ENCODE data around the gene PXYLP1. TPM values are rescaled to one million over a fixed set of nuclear protein-coding genes. Genes with fewer than 3 reads are reported as not detected.

The PXYLP1 gene
- total RNA-seq, 2 donors from 2014 or later: 8.9 to 13.1 TPM

GRCh38 chr3:141212101-141212500 lies 19.5 kb upstream of the PXYLP1 start:
- Histone ChIP-seq H3K36me3 (no peaks in the 10 kb centered on the region), H3K27me3 (no peaks in the 10 kb centered on the region), H3K4me3 (no peak overlapping the region), H3K9me3 (no peaks in the 10 kb centered on the region), H3K9ac (ENCODE audit: low read depth in 2 of 2, low read length in 2 of 2) (no peak overlapping the region), H3K27ac (no peak overlapping the region), H3K4me1 (no peaks in the 10 kb centered on the region)
- TF ChIP-seq CTCF (IDR thresholded peaks at IDR 0.05): no peak
- DNase-seq: no peak
- intact Hi-C loops (cut with DNase I): no loop called here

GRCh38 chr3:141212555-141212954 lies 19.1 kb upstream of the PXYLP1 start:
- no peaks in the 10 kb centered on the region for H3K9me3 ChIP-seq
- no peaks in the 10 kb centered on the region for H3K36me3 ChIP-seq
- no peaks in the 10 kb centered on the region for H3K27me3 ChIP-seq
- no peaks in the 10 kb centered on the region for H3K4me1 ChIP-seq
- TF ChIP-seq CTCF (IDR thresholded peaks at IDR 0.05): no peak
- no peak for DNase-seq
- H3K4me3 ChIP-seq: no peak overlapping the region
- intact Hi-C loops (cut with DNase I): no loop called here
- no peak overlapping the region for H3K9ac ChIP-seq (ENCODE audit: low read depth in 2 of 2, low read length in 2 of 2)
- no peak overlapping the region for H3K27ac ChIP-seq

- intact Hi-C loops (cut with DNase I): no loop called here
- Histone ChIP-seq H3K9ac (ENCODE audit: low read depth in 2 of 2, low read length in 2 of 2) (no peak overlapping the region), H3K36me3 (no peaks in the 10 kb centered on the region), H3K27me3 (no peaks in the 10 kb centered on the region), H3K27ac (no peak overlapping the region), H3K4me3 (no peak overlapping the region), H3K4me1 (no peaks in the 10 kb centered on the region), H3K9me3 (no peaks in the 10 kb centered on the region)
- DNase-seq: no peak
- no peak for TF ChIP-seq CTCF (IDR thresholded peaks at IDR 0.05)
These were observed 14.7 kb upstream of the PXYLP1 start for GRCh38 chr3:141216975-141217374.

GRCh38 chr3:141217389-141217788 lies 14.2 kb upstream of the PXYLP1 start:
- intact Hi-C loops (cut with DNase I): no loop called here
- no peak for DNase-seq
- no peak for TF ChIP-seq CTCF (IDR thresholded peaks at IDR 0.05)

GRCh38 chr3:141218162-141218835 lies 13.3 kb upstream of the PXYLP1 start:
- Histone ChIP-seq H3K4me1 (no peaks in the 10 kb centered on the region), H3K9me3 (no peaks in the 10 kb centered on the region), H3K27me3 (no peaks in the 10 kb centered on the region), H3K9ac (ENCODE audit: low read depth in 2 of 2, low read length in 2 of 2) (no peak overlapping the region), H3K27ac (no peak overlapping the region), H3K4me3 (no peak overlapping the region), H3K36me3 (no peaks in the 10 kb centered on the region)
- DNase-seq: no peak
- intact Hi-C loops (cut with DNase I): no loop called here
- TF ChIP-seq CTCF (IDR thresholded peaks at IDR 0.05): no peak

More at GRCh38 chr3:141217389-141217788, 14.2 kb upstream of the PXYLP1 start:
- Histone ChIP-seq H3K36me3 (no peaks in the 10 kb centered on the region), H3K27ac (no peak overlapping the region), H3K4me3 (no peak overlapping the region), H3K27me3 (no peaks in the 10 kb centered on the region), H3K9me3 (no peaks in the 10 kb centered on the region), H3K4me1 (no peaks in the 10 kb centered on the region), H3K9ac (ENCODE audit: low read depth in 2 of 2, low read length in 2 of 2) (no peak overlapping the region)

Measured in colonic mucosa (tissue), 4 donors.